HG03095 (cell line): ENCODE results near the gene ITGAL.
"Not testable (repeated sequence)": the region's sequence is repeated elsewhere in the genome, so short reads cannot be mapped to it uniquely, and the experiment has no call there.

Experiments
- ATAC-seq: cut with Tn5 transposase; IDR thresholded peaks from one replicate; pipeline ENCODE4 v1.9.1; 2021; ENCODE audit warnings: moderate library complexity; ENCODE audit not compliant: unreplicated experiment

The ITGAL gene

GRCh38 chr16:30457743-30458560 lies 14.6 kb upstream of the ITGAL start:
- ATAC-seq = no peak

GRCh38 chr16:30458561-30459394 lies 13.8 kb upstream of the ITGAL start:
- ATAC-seq = peak; percentile 72

- no peak for ATAC-seq
Observed at GRCh38 chr16:30459456-30459855, 13.1 kb upstream of the ITGAL start.

- ATAC-seq = not testable (repeated sequence)
Observed at GRCh38 chr16:30461426-30461825, 11.1 kb upstream of the ITGAL start.

GRCh38 chr16:30464078-30464477 lies 8.5 kb upstream of the ITGAL start:
- no peak for ATAC-seq

- ATAC-seq = no peak
Observed at GRCh38 chr16:30470170-30470512, 2.4 kb upstream of the ITGAL start.

- ATAC-seq = no peak
Observed at GRCh38 chr16:30470632-30470995, 1.9 kb upstream of the ITGAL start.

- ATAC-seq = no peak
Observed at GRCh38 chr16:30473231-30474073, 910 bp downstream of the ITGAL start.

- no peak for ATAC-seq
Observed at GRCh38 chr16:30474074-30474452, 1.5 kb downstream of the ITGAL start.

- no peak for ATAC-seq
Observed at GRCh38 chr16:30474684-30475083, 2.1 kb downstream of the ITGAL start.

GRCh38 chr16:30476991-30477390 lies 4.4 kb downstream of the ITGAL start:
- no peak for ATAC-seq

- not testable (repeated sequence) for ATAC-seq
Observed at GRCh38 chr16:30477773-30478172, 5.2 kb downstream of the ITGAL start.

GRCh38 chr16:30478766-30479478 lies 6.4 kb downstream of the ITGAL start:
- no peak for ATAC-seq

GRCh38 chr16:30481381-30481780 lies 8.8 kb downstream of the ITGAL start:
- no peak for ATAC-seq

GRCh38 chr16:30482366-30482765 lies 9.8 kb downstream of the ITGAL start:
- ATAC-seq = no peak

GRCh38 chr16:30484887-30485286 lies 12.3 kb downstream of the ITGAL start:
- ATAC-seq = no peak

- no peak for ATAC-seq
Observed at GRCh38 chr16:30485818-30486436, 13.4 kb downstream of the ITGAL start.

GRCh38 chr16:30488764-30489605 lies 16.4 kb downstream of the ITGAL start:
- ATAC-seq = no peak

GRCh38 chr16:30490210-30490609 lies 17.7 kb downstream of the ITGAL start:
- ATAC-seq = no peak
